ENCODE results near the gene MVB12B. TPM values are rescaled to one million over a fixed set of nuclear protein-coding genes. Genes with fewer than 3 reads are reported as not detected.

MVB12B gene
- total and polyA plus RNA-seq, 2 of the 4 experiments (the other 2 are of a cell fraction): 2.0 to 4.0 TPM

- no peak for ATAC-seq (ENCODE audit: low read depth)
- Histone ChIP-seq H3K9me1 (ENCODE audit: insufficient read depth, low read length) (no peaks in the 10 kb centered on the region), H2BK5ac (ENCODE audit: low read depth, low read length, poor library complexity, severe bottlenecking) (no peak overlapping the region), H3K79me1 (ENCODE audit: low read depth in 1 of 2, low read length in 2 of 2) (no peaks in the 10 kb centered on the region), H4K20me1 (ENCODE audit: insufficient read depth, low read length) (no peaks in the 10 kb centered on the region; the same call in 1 of the 2 replicates), H4K5ac (ENCODE audit: low read depth, low read length) (no peak overlapping the region), H3K4me1 (ENCODE audit: control insufficient read depth, insufficient read depth, low read length) (no peaks in the 10 kb centered on the region; the same call in 1 of the 2 replicates), H2BK120ac (ENCODE audit: low read depth, low read length) (no peak overlapping the region), H3K4me3 (ENCODE audit: insufficient read depth, low read depth, low read length) (no peak overlapping the region), H4K8ac (ENCODE audit: low read depth in 2 of 2, low read length in 2 of 2) (no peak overlapping the region), H2AFZ (replicated peaks; ENCODE audit: low read length, poor library complexity) (no peak overlapping the region), H2BK15ac (ENCODE audit: low read depth, low read length) (no peak overlapping the region), H3K56ac (ENCODE audit: extremely low read depth, insufficient read depth, low read length) (no peak overlapping the region), H3K27ac (ENCODE audit: insufficient read depth, low read length) (no peak overlapping the region), H3K27me3 (ENCODE audit: control insufficient read depth, insufficient read depth, low read length) (peaks cover 27% of the 10 kb centered on the region), H3K14ac (replicated peaks; ENCODE audit: low read depth, low read length) (no peak overlapping the region), H3K4me2 (ENCODE audit: low read depth, low read length) (no peak overlapping the region), H3K18ac (ENCODE audit: low read depth, low read length) (no peak overlapping the region), H2AK9ac (replicated peaks; ENCODE audit: low read depth, low read length, poor library complexity) (no peak overlapping the region), H3K4ac (ENCODE audit: low read depth, low read length) (no peak overlapping the region), H2AK5ac (ENCODE audit: low read depth, low read length) (no peak overlapping the region), H3K36me3 (ENCODE audit: control insufficient read depth, insufficient read depth, low read length) (no peaks in the 10 kb centered on the region), H3K9ac (ENCODE audit: low read depth, low read length) (no peak overlapping the region), H4K91ac (ENCODE audit: insufficient read depth, low read depth, low read length) (no peak overlapping the region), H2BK20ac (ENCODE audit: low read depth, low read length) (no peak overlapping the region), H3K23ac (ENCODE audit: low read depth, low read length) (no peak overlapping the region), H3K9me3 (ENCODE audit: control insufficient read depth, insufficient read depth, low read length) (no peaks in the 10 kb centered on the region)
- CTCF ChIA-PET: interaction anchor here (1.1 to 1.4 kb wide), 2 partner anchors 9 to 12 kb away, joined by 3 to 4 read pairs; no protein-coding TSS in a partner anchor
- no peak for DNase-seq
- POLR2A ChIA-PET (ENCODE audit: unreplicated experiment): no interaction called here
- WGBS, 2 experiments (ENCODE audit: extremely low coverage in 2 of 2, insufficient read length in 1 of 2): no CpG with 5 or more reads among the region's 6 CpGs
- in situ Hi-C loops (cut with MboI; ENCODE audit: low sequenced_read_pairs): no loop called here
- intact Hi-C loops (cut with micrococcal nuclease): no loop called here
- no TSS peak for BruUV-seq (replicated peaks)
- no peak for TF ChIP-seq RFX5 (IDR thresholded peaks at IDR 0.05; ENCODE audit: low read depth, low read length)
- TF ChIP-seq FOS (IDR thresholded peaks at IDR 0.05; ENCODE audit: low read depth, low read length): no peak
- TF ChIP-seq, protein P1, sequence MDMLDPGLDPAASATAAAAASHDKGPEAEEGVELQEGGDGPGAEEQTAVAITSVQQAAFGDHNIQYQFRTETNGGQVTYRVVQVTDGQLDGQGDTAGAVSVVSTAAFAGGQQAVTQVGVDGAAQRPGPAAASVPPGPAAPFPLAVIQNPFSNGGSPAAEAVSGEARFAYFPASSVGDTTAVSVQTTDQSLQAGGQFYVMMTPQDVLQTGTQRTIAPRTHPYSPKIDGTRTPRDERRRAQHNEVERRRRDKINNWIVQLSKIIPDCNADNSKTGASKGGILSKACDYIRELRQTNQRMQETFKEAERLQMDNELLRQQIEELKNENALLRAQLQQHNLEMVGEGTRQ (IDR thresholded peaks at IDR 0.05; ENCODE audit: low read depth, low read length): no peak
- TF ChIP-seq BHLHE40 (IDR thresholded peaks at IDR 0.05; ENCODE audit: low read depth, low read length): no peak
- TF ChIP-seq CTCF (conservative IDR thresholded peaks at IDR 0.05; ENCODE audit: low read depth, low read length): no peak
- no peak for TF ChIP-seq MAFK (IDR thresholded peaks at IDR 0.05; ENCODE audit: low read depth, low read length)
- TF ChIP-seq RCOR1 (IDR thresholded peaks at IDR 0.05; ENCODE audit: insufficient replicate concordance, low read length): no peak
- no peak for TF ChIP-seq POLR2A (IDR thresholded peaks at IDR 0.05; ENCODE audit: low read depth, low read length)
- no peak for TF ChIP-seq MXI1 (IDR thresholded peaks at IDR 0.05; ENCODE audit: borderline replicate concordance, low read depth, low read length)
- dilution Hi-C loops (cut with HindIII; ENCODE audit: low sequenced_read_pairs, unreplicated experiment): no loop called here
Observed at GRCh38 chr9:126510564-126510963, 183.9 kb downstream of the MVB12B start.
